Stimulated activated CD4-positive, alpha-beta T cell treated with anti-CD3 and anti-CD28 coated beads, Interleukin-1b, Interleukin-23, amount 100 ng/mL, for 4 hours (primary cell): ENCODE data around the gene WDR45B.
"Not testable (repeated sequence)": the region's sequence is repeated elsewhere in the genome, so short reads cannot be mapped to it uniquely, and the experiment has no call there.

Experiments
- DNase-seq, 2 donors: peaks; one replicate each; pipeline ENCODE4 v3.0.0-alpha.2; 2020; ENCODE audit warnings: low read depth in 2 of 2

WDR45B gene

DNA sequence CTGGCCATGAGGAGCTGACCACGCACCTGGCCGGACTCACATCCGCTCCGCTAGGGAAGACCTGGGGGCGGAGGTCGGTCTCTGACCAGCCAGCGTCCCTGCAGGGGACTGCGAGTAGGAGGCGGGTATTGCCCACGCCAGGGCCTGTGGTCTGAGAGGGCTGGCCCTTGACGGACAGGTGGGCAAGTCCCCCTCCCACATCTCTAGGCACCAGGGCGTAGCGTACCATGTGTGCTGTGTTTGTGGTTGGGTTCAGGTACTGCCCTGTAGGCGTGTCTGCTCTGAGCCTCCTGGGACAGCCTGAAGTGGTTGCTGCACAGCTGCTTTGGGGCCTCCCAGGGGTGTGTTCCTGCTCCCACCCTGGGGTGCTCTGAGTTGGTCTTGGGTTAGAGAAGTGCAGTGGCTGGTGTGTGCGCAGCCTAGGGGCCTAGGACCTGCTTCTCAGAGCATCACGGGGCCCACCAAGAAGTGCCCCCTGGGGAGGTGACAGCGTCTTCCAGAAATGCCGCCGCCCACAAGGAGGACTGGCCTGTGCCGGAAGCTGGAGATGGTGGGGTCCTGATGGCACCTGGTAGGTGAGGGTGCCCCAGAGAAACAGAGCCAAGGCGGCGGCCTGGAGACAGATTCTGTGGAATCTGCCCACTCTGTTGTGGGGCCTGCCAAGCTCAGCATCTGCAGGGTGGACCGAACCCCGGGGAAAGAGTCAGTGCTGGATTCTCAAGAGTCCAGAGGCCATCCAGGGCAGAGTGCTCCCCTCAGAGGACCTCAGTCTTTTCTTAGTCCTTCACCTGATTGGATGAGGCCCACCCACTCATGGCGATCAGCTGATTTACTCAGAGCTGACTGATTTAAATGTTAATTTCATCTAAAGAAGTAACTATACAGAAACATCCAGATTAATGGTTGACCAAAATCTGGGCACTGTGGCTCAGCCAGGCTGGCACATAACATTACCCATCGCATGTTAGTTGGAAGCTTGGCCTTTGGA, 48.3 kb downstream of the WDR45B start:
- DNase-seq = no peak

DNA sequence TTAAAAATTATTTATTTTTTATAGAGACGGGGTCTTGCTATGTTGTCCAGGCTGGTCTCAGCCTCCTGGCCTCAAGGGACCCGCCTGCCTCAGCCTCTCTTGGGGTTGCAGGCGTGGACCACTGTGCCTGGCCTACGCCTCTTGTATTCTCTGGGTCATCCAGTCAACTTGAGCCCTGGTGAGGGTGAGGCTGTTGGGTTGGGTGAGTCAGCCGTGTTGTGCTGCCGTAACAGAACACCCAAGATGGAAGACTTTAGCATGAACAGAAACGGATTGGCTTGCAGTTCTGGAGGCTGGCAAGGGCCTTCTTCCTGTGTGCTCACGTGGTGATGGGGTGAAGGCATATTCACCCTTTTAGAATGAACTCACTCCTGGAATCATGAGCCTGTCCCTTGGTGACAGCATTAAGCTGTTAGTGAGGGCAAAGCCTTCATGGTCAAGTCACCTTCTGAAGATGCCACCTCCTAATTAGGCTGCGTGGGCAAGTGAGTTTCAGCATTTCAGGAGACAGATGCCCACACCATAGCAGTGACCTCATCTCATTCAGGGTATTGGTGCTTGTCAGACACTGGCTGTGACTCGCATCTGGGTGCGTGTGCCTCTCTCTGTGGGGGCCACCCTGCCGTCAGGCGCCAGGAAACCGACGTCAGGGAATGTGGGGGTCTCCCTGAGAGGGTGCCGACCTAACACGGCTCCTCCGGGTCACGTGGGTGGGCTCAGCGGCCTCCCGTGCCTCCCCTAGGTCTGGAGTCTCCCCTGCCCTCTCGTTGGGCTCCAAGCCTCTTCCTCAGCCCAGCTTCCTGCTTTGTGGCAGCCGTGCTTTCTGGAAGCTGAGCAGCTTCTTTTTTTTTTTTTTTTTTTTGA, 49.8 kb downstream of the WDR45B start:
- no peak for DNase-seq

DNA sequence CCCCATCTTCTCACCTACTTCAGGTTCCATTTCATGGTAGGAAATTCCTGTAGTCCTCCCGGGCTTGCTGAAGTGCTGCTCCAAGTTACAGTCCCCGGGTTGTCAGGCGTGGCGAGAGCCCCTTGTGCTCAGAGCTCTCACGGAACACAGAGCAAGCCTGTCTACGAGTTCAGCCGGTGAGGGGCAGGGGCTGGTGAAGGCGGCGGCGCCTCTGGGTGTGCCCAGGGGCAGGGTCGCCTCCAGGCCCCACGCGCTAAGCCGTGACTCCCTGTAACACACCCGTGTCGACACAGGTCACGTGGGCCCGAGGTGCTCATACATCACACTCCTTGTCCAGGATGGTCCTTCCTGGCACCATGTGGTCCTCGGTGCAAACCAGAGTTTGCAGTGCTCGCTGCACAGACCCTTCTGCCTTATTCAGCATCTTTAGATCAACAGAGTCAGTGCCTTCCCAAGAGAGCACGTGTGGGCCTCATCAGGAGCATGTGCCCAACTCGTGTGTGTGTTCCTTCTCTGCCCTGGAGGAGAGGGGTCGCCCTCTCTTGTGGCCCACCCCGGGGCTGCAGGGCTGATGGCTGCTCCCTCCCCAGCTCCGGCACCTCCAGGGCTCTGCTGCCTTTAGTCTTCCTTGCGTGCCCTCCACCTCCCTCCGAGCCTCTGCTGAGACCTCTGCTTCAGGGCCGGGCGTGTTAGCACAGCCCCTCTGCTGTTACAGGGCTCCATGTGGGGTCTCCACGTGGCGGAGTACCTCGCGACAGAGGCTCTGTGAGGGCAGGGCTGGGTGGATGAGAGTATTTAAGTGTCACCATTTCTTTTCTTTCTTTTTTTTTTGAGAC, 51.2 kb downstream of the WDR45B start:
- no peak for DNase-seq

DNA sequence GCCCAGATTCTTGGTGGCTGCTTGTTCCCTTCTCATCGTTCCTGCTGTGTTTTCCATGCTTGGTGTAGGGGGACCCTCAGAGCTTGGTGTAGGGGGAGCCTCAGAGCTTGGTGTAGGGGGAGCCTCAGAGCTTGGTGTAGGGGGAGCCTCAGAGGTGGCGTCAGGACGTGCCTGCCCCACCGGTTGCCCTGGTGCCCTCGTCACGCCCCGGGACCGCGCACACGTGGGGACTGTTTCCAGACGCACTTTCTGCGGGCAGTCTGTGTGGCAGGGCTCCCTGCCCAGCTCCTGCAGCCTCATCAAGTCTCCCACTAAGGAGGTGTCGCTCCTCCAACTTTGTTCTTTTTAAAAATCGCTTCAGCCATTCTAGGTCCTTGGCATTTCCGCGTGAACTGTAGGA, 51.9 kb downstream of the WDR45B start:
- DNase-seq = no peak

DNA sequence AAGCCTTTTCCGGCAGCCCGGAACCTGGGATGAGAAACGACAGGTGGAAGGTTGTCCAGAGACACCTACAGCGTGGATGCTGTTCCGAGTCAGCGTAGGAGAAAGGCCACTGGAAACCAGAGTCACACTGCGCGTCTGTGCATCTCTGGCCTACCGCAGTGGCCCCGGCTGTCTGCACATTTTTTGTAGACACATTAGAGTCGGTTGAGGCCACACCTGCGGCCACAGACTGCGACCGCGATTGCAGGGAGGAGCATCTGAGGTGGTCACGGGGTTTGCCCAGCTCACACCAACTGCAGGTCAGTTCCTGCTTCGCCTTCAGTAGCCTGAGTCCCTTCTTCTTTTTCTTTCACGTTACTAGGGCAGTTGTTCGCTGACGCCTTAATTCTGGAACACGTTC, 52.4 kb downstream of the WDR45B start:
- no peak for DNase-seq

DNA sequence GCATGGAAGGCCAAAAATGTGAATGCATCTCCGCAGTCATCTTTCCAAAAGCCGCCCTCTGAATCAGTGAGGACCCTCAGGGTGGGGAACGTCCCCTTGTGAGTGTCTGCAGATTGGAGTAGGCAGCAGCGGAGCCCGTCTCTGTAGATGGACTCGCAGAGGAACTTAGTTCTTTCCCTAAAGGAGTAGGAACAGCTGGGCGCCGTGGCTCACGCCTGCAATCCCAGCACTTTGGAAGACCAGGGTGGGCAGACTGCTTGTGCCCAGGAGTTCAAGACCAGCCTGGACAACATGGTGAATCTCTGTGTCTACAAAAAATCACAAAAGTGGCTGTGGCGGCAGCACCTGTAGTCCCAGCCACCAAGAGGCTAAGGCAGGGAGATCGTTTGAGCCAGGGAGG, 53.7 kb downstream of the WDR45B start:
- DNase-seq = no peak

DNA sequence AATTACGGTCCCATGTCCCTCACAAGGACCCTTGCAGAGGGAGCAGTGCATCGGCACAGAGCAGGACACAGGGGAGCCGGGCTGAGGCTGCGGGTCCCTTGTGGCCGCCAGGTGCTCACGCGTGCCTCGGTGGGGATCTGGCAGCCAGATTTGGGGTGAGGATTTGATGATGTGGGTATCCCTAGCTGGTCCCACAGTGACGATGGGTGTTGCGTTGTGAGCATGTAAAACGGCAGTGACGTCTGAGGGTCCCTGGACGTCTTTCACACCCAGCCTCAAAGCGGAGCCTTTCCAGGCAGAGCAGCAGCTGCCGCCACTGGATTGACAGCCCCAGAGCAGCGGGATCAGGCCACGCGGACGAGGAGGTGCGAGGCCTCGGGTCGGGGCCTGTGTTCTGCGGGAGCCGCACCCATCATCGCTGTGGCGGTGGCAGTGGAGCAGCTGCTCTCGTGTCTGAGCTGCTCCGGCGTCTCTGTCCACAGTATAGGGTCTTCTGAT, 54.6 kb downstream of the WDR45B start:
- no peak for DNase-seq

DNA sequence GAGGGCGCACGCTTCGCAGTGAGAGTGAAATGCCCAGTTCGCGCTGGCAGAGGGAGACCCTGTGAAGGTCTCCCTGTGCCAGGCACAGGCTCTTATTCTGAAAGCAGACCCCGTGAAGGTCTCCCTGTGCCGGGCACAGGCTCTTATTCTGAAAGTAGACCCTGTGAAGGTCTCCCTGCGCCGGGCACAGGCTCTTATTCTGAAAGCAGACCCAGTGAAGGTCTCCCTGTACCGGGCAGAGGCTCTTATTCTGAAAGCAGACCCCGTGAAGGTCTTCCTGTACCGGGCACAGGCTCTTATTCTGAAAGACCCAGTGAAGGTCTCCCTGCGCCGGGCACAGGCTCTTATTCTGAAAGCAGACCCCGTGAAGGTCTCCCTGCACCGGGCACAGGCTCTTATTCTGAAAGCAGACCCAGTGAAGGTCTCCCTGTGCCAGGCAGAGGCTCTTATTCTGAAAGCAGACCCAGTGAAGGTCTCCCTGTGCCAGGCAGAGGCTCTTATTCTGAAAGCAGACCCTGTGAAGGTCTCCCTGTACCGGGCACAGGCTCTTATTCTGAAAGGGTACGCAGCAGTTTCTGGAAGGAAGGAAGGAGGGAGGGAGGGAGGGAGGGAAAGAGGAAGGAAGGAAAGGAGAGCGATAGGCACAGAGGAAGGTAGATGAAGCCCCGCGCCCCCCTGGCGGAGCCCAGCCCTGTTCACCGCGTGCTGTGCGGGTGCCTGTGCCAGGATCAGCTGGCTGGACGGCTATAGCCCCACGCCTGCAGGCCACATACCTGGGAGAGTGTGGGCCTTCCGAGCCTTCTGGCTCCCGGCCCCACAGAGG, 55.3 kb downstream of the WDR45B start:
- peak; percentile 19 for DNase-seq

DNA sequence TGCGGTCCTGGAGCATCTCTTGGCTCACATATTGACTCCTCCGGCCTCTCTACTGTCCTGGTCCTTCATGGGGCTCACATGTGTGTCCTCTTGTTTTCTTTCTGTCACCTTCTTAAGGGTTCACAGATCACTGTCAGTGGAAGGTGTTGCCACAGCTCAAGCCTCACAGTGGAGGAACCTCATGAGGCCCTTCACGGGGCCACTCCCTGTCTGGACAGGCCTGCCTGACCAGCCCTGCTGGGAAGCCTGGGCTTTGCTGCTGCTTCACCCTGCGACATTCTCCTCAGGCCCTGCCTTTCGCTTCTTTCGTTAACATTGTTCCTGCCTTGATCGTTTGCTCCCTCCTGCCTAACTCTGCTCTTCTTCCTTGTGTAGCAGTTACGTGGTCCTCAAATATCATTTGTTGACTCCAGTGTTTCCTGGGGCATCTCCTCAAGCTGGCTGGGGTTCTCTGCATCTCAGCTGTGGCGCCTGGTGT, 55.9 kb downstream of the WDR45B start:
- DNase-seq = no peak

DNA sequence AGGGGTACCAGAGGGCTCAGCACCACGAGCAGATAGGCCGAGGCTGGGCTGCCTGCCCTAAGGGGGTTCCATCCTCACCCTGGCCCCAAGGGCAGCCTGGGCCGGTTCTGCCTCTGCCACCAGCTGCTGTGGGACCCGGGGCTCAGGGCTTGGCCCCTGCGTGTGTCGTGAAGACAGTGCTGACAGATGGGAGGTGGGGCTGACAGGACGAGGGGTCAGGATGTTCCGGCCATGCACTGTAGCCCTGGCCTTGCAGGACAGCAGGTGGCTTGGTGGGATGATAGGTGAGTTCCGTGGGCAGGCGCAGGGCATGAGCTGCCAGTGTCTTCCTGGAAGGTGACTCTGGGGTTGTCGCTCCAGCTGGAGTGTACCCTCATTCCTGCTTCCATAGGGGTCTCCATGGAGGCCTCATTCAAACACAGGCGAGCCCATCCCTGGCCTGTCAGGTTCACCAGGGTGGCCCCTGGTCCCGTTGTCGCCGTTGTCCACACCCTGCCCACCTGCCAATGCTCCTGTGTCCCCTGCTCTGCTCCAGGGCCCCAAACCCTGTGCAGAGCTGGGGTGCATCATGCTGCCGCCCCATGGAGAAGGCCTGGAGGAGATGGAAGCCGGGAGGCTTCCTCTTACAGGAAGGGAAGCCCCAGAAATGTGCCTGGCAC, 57.2 kb downstream of the WDR45B start:
- DNase-seq = no peak

DNA sequence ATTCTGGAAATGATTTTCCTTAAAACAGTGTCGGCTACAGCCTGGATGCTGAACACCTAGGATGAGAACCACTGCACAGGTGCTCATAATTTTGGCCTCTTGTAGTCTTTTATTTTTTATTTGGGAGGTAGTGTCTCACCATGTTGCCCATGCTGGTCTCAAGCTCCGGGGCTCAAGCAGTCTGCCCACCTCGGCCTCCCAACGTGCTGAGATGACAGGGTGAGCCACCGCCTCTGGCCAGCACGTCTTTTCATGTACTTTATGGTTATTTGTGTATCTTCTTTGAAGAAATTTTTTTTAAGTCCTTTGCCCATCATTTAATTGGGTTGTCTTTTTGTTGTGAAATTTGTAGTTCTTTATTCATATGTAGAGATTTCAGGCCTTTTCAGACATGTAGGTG, 58.0 kb downstream of the WDR45B start:
- no peak for DNase-seq

DNA sequence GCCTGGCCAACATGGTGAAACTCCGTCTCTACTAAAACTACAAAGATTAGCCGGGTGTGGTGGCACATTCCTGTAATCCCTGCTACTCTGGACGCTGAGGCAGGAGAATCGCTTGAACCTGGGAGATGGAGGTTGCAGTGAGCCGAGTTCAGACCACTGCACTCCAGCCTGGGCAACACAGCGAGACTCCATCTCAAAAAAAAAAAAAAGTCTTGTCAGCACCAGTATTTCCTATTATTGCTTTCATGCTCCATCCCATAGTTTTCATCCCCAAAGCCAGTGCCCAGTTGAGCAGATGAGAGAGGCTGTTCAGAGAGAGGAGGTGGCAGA, 58.4 kb downstream of the WDR45B start:
- DNase-seq = no peak

DNA sequence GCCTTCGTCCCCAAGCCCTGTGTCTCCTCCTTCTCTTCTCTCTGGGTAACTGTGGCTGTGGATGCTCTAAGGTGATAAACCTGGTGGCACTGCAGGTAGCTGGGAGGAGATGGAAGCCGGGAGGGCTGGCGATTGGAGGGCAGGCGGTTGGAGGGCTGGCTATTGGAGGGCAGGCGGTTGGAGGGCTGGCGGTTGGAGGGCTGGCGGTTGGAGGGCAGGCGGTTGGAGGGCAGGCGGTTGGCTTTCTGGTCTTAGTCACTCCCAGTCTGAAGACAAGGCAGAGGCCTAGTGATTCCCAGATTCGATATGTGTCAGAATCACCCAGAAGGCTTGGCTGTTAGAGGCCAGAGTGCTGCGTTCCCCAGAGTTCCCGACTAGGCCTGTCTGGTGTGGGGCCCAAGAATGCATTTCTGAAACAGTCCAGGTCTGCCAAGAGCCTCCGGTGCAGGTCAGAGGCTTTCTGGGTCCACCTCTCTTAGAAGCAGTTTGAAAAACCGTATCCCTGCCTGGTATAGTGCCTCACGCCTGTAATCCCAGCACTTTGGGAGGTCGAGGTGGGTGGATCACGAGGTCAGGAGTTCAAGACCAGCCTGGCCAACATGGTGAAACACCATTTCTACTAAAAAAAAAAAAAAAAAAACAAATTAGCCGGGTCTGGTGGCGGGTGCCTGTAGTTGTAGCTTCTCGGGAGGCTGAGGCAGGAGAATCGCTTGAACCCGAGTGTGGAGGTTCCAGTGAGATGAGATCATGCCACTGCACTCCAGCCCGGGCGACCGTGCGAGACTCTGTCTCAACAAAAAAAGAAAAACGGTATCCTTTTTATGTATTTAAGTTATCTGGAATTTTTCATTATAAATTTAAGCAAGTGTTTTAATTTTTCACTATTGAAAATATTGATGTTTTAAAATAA, 59.7 kb downstream of the WDR45B start:
- no peak for DNase-seq

DNA sequence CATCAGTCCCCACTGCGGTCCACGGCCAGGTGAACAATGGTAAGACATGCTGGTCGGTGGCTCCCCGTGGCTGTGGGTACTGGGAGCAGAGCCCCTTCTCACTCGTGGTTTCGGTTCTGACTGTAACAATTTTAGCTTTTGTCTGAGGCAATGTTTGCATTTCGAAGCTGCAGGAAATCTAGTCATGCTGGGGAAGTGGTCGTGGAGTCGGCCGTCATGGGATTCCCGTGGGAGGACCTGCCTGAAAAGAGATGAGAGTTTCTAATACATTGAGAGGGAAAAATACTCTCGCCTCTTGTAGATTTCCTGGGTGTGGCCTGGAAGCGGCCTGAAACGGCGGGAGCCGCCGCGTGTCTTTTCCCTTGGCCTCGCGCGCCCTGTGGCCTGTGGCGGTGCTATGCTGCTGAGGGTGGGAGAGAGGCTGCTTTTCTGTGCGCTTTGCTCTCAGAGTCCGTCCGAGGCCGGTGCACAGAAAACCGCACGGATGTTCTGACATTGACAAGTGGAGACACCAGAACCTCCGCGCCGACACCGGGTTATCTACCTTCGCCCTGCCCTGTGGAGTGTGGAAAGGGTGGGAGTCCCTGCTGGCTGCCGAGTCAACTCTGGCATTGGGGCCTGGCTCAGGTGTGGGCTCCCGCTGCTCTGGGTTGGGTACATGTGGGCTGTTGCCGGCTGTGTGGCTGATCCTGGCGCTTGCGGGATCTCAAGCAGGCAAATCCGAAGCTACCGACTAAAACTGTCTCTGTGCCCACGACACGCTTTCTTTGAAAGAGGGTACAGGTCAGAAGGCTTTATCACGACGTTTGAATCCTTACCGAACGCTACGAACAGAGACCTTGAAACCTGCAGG, 60.8 kb downstream of the WDR45B start:
- no peak for DNase-seq

DNA sequence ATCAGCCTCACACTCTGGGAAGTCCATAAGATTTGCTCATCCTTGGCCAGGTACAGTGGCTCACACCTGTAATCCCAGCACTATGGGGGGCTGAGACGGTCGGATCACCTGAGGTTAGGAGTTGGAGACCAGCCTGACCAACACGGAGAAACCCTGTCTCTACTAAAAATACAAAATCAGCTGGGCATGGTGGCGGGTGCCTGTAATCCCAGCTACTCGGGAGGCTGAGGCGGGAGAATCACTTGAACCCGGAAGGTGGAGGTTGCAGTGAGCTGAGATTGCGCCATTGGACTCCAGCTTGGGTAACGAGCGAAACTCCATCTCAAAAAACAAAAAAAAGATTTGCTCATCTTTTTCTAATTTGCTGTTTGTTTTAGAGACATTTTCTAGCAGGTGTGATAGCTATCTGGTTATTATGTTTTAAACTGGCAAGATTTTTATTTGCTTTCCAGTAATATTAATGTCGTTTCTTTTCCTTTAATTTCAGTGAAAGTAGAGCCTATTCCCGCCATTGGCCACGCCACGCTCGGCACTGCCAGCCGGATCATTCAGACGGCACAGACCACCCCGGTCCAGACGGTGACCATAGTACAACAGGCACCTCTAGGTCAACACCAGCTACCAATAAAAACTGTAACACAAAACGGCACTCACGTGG, 61.5 kb downstream of the WDR45B start:
- DNase-seq = no peak

DNA sequence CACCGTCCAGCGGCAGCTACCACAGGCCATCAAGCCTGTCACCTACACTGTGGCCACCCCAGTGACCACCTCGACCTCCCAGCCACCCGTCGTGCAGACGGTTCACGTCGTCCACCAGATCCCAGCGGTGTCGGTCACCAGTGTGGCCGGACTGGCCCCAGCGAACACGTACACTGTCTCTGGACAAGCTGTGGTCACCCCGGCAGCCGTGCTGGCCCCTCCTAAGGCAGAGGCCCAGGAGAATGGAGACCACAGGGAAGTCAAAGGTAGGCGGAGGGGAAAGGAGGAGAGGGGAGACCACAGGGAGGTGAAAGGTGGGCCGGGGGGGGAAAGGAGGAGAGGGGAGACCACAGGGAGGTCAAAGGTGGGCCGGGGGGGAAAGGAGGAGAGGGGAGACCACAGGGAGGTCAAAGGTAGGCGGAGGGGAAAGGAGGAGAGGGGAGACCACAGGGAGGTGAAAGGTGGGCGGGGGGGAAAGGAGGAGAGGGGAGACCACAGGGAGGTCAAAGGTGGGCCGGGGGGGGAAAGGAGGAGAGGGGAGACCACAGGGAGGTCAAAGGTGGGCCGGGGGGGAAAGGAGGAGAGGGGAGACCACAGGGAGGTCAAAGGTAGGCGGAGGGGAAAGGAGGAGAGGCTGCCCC, 62.2 kb downstream of the WDR45B start:
- not testable (repeated sequence) for DNase-seq

DNA sequence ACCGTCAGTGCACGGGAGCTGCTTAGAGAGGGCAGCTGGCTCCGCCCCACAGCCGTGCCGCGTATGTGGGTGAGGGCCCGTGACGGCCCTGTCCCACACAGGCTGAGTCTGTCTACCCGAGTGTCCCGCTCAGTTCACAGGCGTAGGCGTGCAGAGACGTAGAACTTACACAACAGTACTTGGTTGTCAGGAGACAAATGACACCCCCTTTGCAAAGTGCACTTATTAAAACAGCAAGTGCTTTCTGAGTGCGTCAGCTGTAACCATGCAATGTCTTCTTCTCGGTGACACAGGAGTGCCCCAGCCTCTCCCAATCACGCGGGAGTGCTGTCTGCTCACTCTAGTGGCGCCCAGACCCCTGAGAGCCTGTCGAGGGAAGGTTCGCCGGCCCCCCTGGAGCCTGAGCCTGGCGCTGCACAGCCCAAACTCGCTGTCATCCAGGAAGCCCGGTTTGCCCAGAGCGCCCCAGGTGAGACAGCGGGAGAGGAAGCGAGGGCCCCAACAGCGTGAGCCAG, 64.5 kb downstream of the WDR45B start:
- DNase-seq = peak in 1 of 2 donors; percentile 44
